GM21786 (cell line): Measurements from ENCODE around the gene SPATS2.
A peak's percentile ranks its signal among the peaks of the same experiment; 100 is the strongest.
"Not testable (repeated sequence)": the region's sequence is repeated elsewhere in the genome, so short reads cannot be mapped to it uniquely, and the experiment has no call there.

Experiments used
- ATAC-seq: cut with Tn5 transposase; IDR thresholded peaks from one replicate; pipeline ENCODE4 v1.9.1; 2021; ENCODE audit not compliant: unreplicated experiment

Gene SPATS2

DNA sequence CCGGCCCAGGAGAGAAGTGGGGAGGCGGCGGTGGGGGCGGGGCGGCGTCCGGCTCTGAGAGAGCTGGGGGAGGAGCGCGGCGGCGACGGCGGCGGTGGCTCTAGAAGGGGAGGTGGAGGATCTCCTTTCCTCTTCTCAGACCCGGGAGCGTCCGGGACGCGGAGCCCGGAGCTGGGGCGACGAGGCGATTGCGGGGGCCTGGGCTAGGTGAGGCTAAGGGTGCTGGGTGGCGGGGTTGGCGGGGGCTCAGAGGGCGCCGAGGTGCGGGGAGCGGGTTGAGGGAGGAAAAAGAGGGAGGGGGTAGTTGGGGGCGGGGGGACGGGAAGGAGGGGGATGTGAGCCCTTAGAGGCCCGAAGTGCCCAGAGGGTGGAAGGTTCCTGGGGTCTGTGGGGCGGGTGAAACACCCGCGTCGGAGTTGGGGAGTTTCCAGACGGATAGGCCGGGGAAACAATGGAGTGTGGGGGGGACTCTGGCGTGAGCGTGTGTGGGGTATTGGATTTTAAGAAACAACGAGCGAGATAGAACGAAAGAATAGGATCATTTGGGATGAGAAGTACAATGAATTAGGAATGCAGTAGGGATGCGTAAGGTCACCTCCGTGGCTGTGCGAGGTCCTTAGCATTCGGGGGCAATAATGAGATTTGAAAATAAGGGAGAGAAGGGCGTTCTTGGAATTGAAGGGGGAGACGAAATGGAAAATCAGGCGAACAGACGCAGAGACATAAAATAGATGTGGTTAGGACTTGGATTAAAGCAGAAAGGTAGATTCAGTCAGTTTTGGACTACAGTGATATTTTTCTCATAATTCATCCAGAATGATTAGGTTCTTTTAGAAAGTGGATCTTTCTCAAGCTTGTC is at the start of gene SPATS2:
Gene SPATS2 (plus strand): TSS at position 82 of the 859 bp plus-strand sequence. CDS start 93,551 bp downstream, outside the sequence.
- no peak for ATAC-seq

DNA sequence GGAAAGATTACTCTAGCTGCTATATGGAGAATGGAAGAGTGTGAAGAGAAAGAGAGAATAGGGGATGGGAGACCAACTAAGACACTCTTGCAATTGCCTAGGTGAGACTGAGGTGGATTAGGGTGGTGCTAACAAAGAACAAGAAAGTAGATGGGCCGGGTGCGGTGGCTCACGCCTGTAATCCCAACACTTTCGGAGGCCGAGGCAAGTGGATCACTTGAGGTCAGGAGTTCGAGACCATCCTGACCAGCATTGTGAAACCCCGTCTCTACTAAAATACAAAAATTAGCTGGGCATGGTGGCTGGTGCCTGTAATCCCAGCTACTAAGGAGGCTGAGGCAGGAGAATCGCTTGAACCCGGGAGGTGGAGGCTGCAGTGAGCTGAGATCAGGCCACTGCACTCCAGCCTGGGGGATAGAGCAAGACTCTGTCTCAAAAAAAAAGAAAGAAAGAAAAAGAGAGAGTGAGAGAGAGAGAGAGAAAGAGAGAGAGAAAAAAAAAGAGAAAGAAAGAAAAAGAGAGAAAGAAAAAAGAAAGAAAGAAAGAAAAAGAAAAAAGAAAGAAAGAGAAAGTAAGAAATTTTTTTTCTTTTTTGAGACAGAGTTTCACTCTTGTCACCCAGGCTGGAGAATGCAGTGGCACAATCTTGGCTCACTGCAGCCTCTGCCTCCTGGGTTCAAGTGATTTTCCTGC is 46.7 kb upstream of the SPATS2 start:
- not testable (repeated sequence) for ATAC-seq

DNA sequence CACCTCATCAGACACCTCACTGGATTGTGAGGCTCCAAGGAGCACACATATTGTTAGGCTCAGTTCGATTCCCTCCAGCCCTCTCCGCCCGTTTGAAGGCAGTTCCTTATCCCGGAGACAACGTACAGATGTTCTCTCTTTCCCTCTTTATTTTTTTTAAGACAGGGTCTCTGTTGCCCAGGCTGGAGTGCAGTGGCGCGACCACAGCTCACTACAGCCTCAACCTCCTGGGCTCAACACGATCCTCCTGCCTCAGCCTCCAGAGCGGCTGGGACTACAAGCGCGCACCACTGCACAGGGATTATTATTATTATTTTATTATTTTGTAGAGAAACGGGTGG is 44.9 kb upstream of the SPATS2 start:
- no peak for ATAC-seq

DNA sequence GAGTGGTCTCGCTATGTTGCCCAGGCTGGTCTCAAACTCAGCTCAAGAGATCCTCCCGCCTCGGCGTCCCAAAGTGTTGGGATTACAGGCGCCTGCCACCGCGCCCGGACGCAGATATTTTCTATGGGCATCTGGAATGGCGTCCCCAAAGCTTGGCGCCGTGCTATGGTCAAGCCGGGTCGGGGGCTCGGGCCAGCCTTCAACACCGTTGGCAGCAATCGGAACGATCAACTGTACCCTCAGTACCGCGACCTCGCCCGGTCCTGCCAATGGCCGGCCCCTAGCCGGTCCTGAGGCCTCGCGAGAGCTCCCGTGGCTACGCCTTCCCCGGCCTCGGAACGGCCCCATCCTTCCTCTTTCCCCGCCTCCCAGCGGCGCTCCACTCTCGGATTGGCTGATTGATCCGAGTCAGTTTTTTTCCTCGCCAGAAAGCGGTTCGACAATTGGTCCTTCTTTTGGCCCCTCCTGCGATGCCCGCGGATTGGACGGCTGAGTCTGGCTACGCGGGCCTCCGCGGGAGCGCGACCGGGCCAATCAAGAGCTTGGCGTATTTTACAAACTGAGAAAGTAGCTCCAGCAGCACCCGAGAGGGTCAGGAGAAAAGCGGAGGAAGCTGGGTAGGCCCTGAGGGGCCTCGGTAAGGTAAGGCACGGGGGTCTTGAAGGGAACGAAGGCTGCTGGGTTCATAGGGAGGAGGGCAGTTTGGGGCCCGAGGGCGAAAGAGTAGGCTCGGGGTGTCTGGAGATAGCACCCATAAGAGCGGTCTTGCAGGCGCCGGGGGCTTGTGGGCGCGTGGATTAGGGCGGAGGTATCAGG is 44.3 kb upstream of the SPATS2 start, which contains the start of gene TROAP:
Gene TROAP (plus strand): TSS at position 548 of the 816 bp plus-strand sequence. CDS start 354 bp downstream, outside the sequence.
- ATAC-seq: peak; percentile 97

DNA sequence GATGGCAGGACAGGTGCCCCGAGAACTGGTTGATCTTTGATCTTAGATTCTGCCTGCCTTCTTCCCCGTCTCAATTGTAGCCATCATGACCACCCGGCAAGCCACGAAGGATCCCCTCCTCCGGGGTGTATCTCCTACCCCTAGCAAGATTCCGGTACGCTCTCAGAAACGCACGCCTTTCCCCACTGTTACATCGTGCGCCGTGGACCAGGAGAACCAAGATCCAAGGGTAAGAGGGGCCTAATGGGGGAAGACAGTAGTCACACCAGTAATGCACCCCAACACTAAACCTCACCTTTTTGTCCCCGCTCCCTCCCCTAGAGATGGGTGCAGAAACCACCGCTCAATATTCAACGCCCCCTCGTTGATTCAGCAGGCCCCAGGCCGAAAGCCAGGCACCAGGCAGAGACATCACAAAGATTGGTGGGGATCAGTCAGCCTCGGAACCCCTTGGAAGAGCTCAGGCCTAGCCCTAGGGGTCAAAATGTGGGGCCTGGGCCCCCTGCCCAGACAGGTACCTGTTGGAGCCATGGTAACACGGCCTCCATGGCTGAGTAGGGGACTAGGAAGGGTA is 43.7 kb upstream of the SPATS2 start:
- no peak for ATAC-seq

DNA sequence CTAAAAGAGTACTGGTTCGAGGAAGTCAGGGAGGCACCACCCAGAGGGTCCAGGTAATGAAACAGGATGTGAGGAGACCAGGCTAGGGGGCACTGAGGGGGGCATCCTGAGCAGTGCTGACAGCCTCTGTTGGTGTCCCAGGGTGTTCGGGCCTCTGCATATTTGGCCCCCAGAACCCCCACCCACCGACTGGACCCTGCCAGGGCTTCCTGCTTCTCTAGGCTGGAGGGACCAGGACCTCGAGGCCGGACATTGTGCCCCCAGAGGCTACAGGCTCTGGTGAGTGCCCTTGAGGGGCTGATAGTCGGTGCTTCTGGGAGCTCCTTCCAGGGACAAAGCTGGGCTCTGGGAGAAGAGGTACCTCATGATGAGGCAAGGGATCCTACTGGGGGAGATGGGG is 41.7 kb upstream of the SPATS2 start:
- ATAC-seq: no peak

DNA sequence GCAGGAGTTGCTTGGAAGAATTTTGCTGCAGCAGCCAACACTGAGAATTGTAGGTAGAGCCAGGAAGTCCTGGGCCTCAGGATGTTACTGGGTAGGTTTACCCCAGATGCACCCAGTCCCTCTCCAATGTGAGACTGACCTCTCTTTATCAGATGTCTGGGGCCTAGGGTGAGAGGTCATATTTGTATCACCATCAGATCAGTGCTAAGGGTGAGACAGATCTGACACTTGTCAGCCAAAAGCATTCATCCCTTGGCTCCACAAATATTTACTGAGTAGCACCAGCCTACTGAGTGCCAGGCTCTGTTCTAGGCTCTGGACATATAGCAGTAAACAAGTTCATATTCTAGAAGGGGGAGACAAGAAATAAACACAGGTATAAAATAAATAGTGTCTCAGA is 39.9 kb upstream of the SPATS2 start:
- ATAC-seq: no peak

DNA sequence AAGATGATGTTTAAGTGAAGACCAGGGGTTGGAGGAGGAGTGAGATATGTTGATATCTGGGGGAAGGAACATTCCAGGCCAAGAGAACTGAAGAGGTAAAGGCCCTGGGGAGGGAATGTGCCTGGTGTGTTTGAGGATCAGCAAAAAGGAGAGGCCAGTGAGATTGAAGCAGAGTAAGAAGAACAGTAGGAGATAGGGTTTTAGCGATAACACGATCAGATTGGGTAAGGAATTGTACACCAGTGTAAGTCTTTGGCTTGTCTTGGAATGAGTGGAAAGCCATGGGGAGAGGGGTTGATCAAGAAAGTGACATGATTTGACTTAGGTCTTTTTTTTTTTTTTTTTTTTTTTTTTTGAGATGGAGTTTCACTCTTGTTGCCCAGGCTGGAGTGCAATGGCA is 39.4 kb upstream of the SPATS2 start:
- ATAC-seq: no peak

DNA sequence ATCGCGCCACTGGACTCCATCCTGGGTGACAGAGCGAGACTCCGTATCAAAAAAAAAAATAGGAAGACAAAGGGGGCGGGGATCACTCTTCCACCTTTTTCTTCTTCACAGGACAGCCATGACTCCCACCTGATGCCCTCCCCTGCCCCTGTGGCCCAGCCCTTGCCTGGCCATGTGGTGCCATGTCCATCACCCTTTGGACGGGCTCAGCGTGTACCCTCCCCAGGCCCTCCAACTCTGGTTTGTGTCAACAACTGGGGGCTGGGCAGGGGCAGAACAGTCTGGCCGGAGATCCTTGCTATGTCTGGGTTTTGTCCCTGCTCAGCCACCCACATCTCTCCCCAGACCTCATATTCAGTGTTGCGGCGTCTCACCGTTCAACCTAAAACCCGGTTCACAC is 38.4 kb upstream of the SPATS2 start:
- ATAC-seq: no peak

DNA sequence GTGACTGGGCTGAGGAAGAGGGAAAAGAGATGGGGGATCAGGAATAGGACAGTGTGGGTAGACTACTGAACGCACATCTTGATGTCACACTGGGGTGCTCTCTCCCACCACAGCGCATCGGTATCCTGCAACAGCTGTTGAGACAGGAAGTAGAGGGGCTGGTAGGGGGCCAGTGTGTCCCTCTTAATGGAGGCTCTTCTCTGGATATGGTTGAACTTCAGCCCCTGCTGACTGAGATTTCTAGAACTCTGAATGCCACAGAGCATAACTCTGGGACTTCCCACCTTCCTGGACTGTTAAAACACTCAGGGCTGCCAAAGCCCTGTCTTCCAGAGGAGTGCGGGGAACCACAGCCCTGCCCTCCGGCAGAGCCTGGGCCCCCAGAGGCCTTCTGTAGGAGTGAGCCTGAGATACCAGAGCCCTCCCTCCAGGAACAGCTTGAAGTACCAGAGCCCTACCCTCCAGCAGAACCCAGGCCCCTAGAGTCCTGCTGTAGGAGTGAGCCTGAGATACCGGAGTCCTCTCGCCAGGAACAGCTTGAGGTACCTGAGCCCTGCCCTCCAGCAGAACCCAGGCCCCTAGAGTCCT is 37.1 kb upstream of the SPATS2 start:
- ATAC-seq: no peak

DNA sequence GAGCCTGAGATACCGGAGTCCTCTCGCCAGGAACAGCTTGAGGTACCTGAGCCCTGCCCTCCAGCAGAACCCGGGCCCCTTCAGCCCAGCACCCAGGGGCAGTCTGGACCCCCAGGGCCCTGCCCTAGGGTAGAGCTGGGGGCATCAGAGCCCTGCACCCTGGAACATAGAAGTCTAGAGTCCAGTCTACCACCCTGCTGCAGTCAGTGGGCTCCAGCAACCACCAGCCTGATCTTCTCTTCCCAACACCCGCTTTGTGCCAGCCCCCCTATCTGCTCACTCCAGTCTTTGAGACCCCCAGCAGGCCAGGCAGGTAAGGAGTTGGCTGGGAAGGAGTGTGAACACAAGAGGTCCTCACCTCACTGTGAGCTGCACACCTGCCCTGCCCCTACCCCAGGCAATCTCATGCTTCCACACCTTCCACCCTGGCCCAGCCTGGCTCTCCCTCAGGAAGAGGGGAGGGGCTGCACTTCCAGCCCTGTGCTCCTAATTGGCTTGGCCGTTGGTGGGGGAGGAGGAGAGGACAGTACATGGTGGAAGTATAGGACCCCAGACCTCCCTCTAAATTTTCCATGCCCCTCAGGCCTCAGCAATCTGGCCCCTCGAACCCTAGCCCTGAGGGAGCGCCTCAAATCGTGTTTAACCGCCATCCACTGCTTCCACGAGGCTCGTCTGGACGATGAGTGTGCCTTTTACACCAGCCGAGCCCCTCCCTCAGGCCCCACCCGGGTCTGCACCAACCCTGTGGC is 36.5 kb upstream of the SPATS2 start:
- ATAC-seq: no peak

DNA sequence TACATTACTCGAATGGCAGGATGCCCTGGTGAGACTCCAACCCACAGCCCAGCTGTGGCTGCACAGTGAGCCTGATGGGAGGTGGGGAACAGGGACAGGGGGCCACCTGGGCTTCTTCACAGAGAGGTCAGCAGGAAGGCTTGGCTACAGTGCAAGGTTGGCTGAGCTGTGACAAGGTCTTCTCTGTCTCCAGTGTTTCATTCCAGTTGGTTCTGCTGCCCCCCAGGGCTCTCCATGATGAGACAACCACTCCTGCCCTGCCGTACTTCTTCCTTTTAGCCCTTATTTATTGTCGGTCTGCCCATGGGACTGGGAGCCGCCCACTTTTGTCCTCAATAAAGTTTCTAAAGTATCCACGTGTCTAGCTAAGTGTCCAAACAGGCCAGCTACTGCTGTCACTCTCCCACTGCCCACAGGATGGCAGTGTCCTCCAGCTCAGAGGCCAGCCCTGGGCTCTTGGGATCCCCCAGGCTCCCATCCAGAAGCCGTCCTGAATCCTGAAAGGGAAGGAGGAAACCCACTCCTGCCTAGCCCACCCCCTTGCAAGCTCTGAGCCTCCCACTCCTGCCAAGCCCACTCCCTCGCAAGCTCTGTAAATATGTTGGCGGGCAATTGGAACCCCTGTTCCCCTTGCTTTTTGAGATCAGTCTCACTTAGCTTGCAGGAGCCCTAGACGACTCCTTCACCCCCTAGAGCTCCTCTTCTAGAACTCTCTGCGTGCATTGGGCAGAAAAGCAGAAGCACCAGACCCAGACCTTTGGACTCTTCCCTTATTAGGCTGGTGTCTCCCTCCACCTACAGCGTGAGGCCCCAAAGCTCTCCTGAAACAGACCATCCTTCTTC is 35.7 kb upstream of the SPATS2 start:
- no peak for ATAC-seq

DNA sequence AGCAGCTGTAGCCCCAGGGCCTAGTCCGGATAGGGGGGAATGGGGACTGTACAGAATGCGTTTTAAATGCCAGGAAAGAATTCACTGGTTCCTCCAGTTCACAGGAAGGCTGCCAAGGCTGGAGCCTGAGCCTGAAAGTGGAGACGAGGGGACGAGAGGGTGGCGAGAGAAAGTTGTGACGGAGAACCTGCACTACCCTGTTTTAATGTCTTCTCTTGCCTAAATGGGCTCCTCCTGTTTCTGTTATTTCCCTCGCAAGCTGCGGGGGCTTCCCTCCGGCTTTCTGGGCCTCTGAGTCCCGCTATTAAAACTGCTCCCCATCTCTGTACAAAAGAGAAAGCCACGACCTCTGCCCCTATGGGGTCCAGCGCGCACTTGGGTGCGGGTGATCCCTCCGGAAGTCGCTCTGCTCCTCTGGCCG is 34.8 kb upstream of the SPATS2 start:
- no peak for ATAC-seq

DNA sequence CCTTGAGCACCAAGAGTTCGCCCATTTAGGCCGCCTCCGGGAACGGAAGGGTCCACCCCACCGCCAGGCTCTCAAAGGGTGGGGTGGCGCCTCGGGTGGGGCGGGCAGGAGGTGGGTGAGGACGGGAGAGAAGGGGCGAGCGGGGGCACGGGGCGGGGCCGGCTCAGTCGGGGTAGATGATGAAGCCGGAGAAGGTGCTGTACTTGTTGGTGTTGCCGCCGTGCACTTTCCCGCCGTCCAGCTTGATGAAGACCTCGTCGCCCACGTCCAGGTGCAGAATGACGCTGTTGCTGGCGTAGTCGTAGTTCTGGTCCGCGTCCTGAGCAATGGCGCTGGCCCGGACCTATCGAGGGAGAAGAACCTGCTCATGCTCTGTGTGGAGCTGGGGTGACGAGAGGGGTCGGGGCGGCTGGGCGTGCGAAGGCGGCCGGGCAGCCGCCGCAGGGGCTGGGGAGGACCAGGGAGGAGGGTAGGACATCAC is 34.3 kb upstream of the SPATS2 start:
- no peak for ATAC-seq

DNA sequence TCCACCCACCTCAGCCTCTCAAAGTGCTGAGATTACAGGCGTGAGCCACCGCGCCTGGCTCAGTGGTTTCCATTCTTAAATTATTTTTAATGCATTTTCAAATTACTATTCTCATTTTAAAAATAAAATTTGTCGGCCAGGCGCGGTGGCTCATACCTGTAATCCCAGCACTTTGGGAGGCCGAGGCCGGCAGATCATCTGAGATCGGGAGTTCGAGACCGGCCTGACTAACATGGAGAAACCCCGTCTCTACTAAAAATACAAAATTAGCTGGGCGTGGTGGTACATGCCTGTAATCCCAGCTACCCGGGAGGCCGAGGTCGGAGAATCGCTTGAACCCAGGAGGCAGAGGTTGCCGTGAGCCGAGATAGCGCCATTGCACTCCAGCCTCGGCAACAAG is 33.5 kb upstream of the SPATS2 start:
- ATAC-seq: not testable (repeated sequence)

DNA sequence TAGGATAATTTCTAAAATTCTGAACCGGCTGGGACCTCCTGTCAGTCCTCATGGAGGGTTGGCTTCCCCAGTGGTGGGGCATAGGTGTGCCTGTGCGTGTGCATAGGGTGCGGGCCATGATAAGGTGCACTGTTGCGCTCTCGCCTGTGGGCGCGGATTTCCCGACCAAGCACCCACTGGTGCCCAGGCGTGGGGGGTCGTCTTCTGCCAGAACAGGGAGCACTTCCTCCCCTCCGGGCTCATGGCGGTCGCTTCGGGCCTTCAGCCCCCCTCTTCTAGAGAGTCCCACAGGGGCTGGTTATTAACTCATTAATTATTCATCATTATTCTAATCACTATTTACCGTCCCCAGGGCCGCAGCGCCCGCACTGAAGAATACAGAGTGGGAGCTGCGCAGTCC is 33.0 kb upstream of the SPATS2 start:
- no peak for ATAC-seq

DNA sequence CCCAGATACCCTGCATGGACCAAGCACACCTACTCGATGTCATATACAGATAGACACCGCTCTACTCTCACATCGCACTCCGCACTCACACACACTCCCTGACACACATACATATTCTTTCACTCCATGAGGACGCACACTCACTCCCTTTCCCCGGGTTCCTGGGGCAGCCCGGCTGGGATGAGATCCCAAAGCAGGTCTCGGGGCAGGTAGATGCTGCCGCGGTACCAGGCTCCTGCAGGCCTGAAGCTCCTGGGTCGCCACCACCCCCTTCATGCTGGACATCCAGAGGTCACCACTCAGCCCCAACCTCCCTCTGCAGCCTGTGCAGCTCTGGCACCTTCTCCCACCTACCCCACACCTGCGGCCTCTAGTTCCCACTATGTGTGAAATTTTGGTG is 32.6 kb upstream of the SPATS2 start:
- ATAC-seq: no peak

DNA sequence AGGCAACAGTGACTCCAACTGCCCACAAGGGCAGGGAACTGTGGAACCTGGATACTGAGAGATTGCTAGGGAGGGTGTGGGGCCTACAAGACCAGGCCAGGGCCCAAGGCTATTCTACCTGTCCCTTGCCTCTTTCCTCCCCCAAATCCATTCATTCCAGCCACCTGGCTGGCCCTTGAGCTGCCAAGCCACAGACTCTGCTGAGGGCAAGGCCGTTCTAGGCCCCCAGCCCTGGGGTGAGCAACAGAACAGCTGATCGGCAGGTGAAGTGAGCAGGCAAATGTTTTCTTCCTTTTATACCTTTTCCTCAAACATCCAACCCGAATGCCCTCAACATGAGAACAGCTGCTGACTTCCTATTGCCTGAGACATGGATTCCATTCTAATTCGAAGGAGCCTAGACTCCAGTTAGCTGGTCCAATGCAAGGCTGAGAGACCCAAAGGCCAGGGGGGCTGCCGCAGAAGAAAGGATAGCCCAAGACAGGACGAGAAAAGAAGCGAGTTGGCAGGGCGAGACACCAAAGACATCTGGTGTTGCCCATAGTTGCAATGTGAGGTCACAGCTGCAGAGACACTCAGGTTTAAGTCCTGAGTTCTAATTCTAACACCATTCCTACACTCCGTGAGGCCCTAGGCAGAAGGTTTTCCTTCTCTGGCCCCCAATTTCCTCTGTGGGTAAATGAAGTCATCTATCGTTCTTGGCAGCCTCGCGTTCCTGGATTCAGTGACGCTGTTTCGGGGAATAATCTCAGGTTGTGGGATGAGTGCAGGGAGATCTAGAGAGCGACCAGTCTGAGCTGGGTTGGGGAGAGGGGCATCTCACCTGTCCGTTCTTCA is 31.9 kb upstream of the SPATS2 start:
- no peak for ATAC-seq
